ENCODE measurements around the gene REG1B.

GRCh38 chr2:79105259-79105658, 17.5 kb upstream of the REG1B start:
- TF ChIP-seq CTCF (IDR thresholded peaks at IDR 0.05; ENCODE audit: low read length) (no peak), EZH2 (IDR thresholded peaks at IDR 0.05; ENCODE audit: borderline replicate concordance, low read length) (no peak)
